ENCODE data around the gene TSPAN2. TPM values are rescaled to one million over a fixed set of nuclear protein-coding genes. Genes with fewer than 3 reads are reported as not detected.

Gene TSPAN2
- total RNA-seq, 1 experiment from 2014 or later, result 26.5 TPM

DNA sequence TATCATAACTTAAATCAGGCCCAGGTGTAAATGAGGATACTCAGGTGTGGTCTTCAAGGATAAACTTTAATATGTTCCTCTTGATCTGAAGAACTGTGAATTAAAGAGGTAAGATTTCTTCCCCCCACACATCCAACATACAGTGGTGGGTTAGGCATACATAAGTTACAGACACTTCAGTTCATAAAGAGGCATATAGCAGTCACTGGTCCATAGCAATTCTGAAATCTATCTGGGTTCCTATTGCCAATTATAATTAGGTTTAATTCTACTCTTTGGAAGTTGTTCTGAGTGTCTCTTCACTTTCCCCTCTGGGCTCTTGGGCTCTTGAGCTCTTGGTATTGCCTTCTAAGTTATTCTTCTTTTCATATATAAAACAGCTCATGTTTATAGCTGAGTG lies 32.5 kb upstream of the TSPAN2 start:
- Histone ChIP-seq H3K79me2 (ENCODE audit: low read depth) (no peaks in the 10 kb centered on the region), H3K9me3 (ENCODE audit: insufficient read depth, low read depth) (peaks cover 43% of the 10 kb centered on the region), H3K4me3 (no peak overlapping the region), H3F3A (ENCODE audit: insufficient read depth, low read depth) (peaks cover 14% of the 10 kb centered on the region; the same call in 1 of the 2 replicates), H3K27ac (no peak overlapping the region), H3K4me2 (no peak overlapping the region), H3K36me3 (ENCODE audit: low read depth) (no peaks in the 10 kb centered on the region), H3K9me2 (ENCODE audit: insufficient read depth) (no peaks in the 10 kb centered on the region), H3K4me1 (replicated peaks; ENCODE audit: insufficient read depth) (peaks cover 22% of the 10 kb centered on the region), H4K20me1 (ENCODE audit: insufficient read depth) (no peaks in the 10 kb centered on the region), H3K27me3 (ENCODE audit: insufficient read depth, low read depth) (no peaks in the 10 kb centered on the region), H2AFZ (no peak overlapping the region)
- ChIA-PET CTCF (no interaction called here), POLR2A (ENCODE audit: unreplicated experiment) (no interaction called here)
- no peak for DNase-seq
- no TSS peak for BruUV-seq (replicated peaks)
- intact Hi-C loops (cut with micrococcal nuclease; ENCODE audit: unreplicated experiment), result no loop called here
- no peak for TF ChIP-seq EZH2 (IDR thresholded peaks at IDR 0.05; ENCODE audit: low read depth)
- TF ChIP-seq, protein P1, sequence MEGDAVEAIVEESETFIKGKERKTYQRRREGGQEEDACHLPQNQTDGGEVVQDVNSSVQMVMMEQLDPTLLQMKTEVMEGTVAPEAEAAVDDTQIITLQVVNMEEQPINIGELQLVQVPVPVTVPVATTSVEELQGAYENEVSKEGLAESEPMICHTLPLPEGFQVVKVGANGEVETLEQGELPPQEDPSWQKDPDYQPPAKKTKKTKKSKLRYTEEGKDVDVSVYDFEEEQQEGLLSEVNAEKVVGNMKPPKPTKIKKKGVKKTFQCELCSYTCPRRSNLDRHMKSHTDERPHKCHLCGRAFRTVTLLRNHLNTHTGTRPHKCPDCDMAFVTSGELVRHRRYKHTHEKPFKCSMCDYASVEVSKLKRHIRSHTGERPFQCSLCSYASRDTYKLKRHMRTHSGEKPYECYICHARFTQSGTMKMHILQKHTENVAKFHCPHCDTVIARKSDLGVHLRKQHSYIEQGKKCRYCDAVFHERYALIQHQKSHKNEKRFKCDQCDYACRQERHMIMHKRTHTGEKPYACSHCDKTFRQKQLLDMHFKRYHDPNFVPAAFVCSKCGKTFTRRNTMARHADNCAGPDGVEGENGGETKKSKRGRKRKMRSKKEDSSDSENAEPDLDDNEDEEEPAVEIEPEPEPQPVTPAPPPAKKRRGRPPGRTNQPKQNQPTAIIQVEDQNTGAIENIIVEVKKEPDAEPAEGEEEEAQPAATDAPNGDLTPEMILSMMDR (conservative IDR thresholded peaks at IDR 0.05), result no peak

DNA sequence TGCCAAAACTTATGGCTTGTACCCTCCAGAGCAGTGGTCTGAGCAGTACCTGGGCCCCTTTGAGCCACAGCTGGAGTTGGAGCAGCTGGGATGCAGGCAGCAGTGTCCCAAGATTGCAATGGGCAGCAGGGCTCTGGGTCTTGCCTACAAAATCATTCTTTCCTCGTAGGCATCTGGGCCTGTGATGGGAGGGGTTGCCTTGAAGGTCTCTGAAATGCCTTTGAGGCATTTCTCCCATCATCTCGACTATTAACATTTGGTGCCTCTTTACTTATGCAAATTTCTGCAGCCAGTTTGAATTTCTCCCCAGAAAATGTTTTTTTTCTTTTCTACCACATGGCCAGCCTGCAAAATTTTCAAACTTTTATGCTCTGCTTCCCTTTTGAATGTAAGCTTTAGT lies 31.0 kb upstream of the TSPAN2 start:
- Histone ChIP-seq H4K20me1 (ENCODE audit: insufficient read depth) (no peaks in the 10 kb centered on the region), H3K4me1 (replicated peaks; ENCODE audit: insufficient read depth) (peaks cover 34% of the 10 kb centered on the region), H3K9me2 (ENCODE audit: insufficient read depth) (no peaks in the 10 kb centered on the region), H3K9me3 (ENCODE audit: insufficient read depth, low read depth) (peaks cover 43% of the 10 kb centered on the region), H3K4me2 (no peak overlapping the region), H2AFZ (no peak overlapping the region), H3K36me3 (ENCODE audit: low read depth) (no peaks in the 10 kb centered on the region), H3K27ac (no peak overlapping the region), H3K4me3 (no peak overlapping the region), H3F3A (ENCODE audit: insufficient read depth, low read depth) (peaks cover 14% of the 10 kb centered on the region; the same call in 1 of the 2 replicates), H3K27me3 (ENCODE audit: insufficient read depth, low read depth) (no peaks in the 10 kb centered on the region), H3K79me2 (ENCODE audit: low read depth) (no peaks in the 10 kb centered on the region)
- TF ChIP-seq, protein P1 (conservative IDR thresholded peaks at IDR 0.05), result no peak
- no peak for TF ChIP-seq EZH2 (IDR thresholded peaks at IDR 0.05; ENCODE audit: low read depth)
- no peak for DNase-seq
- ChIA-PET POLR2A (ENCODE audit: unreplicated experiment) (no interaction called here), CTCF (interaction anchor here (0.6 kb wide), 1 partner anchor 555 kb away, joined by 3 read pairs; no protein-coding TSS in a partner anchor)
- intact Hi-C loops (cut with micrococcal nuclease; ENCODE audit: unreplicated experiment), result no loop called here
- BruUV-seq (replicated peaks), result no TSS peak

DNA sequence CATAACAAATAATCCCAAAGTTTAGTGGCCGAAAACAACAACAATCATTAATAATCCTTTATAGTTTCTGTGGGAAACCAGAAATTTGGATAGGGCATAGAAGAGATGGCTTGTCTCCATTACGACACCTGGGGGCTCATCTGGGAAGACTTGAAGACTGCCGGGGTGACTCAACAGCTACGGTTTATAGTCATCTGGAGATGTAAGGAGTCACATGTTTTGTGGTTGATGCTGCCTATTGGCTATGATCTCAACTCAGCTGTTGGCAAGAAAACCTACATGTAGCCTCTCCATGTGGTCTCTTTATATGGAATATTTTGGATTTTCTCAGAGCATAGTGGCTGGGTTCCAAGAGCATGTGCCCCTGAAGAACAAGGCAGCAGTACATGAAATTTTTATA lies 29.3 kb upstream of the TSPAN2 start:
- H3K27me3 ChIP-seq (ENCODE audit: insufficient read depth, low read depth), result no peaks in the 10 kb centered on the region
- no peaks in the 10 kb centered on the region for H3K79me2 ChIP-seq (ENCODE audit: low read depth)
- ChIA-PET POLR2A (ENCODE audit: unreplicated experiment) (no interaction called here), CTCF (no interaction called here)
- H3K9me3 ChIP-seq (ENCODE audit: insufficient read depth, low read depth), result peaks cover 37% of the 10 kb centered on the region
- H3K27ac ChIP-seq, result peak overlapping the region; percentile 70
- H3K9me2 ChIP-seq (ENCODE audit: insufficient read depth), result no peaks in the 10 kb centered on the region
- H4K20me1 ChIP-seq (ENCODE audit: insufficient read depth), result no peaks in the 10 kb centered on the region
- BruUV-seq (replicated peaks), result no TSS peak
- intact Hi-C loops (cut with micrococcal nuclease; ENCODE audit: unreplicated experiment), result no loop called here
- no peak overlapping the region for H2AFZ ChIP-seq
- no peak for TF ChIP-seq EZH2 (IDR thresholded peaks at IDR 0.05; ENCODE audit: low read depth)
- TF ChIP-seq, protein P1 (conservative IDR thresholded peaks at IDR 0.05), result no peak
- H3K36me3 ChIP-seq (ENCODE audit: low read depth), result no peaks in the 10 kb centered on the region
- H3K4me2 ChIP-seq, result peak overlapping the region; percentile 48
- DNase-seq, result no peak
- no peak overlapping the region for H3K4me3 ChIP-seq
- peaks cover 31% of the 10 kb centered on the region for H3F3A ChIP-seq (ENCODE audit: insufficient read depth, low read depth)
- peaks cover 51% of the 10 kb centered on the region for H3K4me1 ChIP-seq (replicated peaks; ENCODE audit: insufficient read depth)

Data from PC-9 (cell line).